ENCODE data around the gene SPAG4.

DNA sequence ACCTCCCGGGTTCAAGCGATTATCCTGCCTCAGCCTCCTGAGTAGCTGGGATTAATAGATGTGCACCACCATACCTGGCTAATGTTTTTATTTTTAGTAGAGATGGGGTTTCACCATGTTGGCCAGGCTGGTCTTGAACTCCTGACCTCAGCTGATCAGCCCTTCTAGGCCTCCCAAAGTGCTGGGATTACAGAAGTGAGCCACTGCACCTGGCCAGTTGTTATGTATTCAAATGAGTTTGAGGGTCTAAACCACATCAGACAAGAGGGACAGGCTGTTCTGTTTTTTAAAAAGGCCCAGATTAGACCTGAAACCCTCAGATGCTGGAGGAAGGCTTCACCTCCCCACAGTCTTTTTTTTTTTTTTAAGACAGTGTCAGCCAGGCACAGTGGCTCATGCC, 4.1 kb upstream of the SPAG4 start:
- no peak for TF ChIP-seq CTCF (IDR thresholded peaks at IDR 0.05)
- no peak for TF ChIP-seq EP300 (IDR thresholded peaks at IDR 0.05)
- no peak for TF ChIP-seq POLR2A (IDR thresholded peaks at IDR 0.05)
